ENCODE data around the gene MDGA2.

- TF ChIP-seq CTCF (IDR thresholded peaks at IDR 0.05) (no peak), POLR2AphosphoS5 (IDR thresholded peaks at IDR 0.05) (no peak), EP300 (IDR thresholded peaks at IDR 0.05) (no peak), POLR2A (IDR thresholded peaks at IDR 0.05) (no peak)
Observed at GRCh38 chr14:47483449-47483848, 192.0 kb downstream of the MDGA2 start.

Measured in stomach (tissue), 4 donors.